Liver (tissue), 9 donors: ENCODE measurements around the gene BRAP. TPM values are rescaled to one million over a fixed set of nuclear protein-coding genes. Genes with fewer than 3 reads are reported as not detected.

Experiments
- DNase-seq: peaks from one replicate; pipeline ENCODE4 v3.0.0-alpha.2; 2017; ENCODE audit warnings: low spot score
- H3K27ac ChIP-seq, 2 donors: one replicate each; pipeline ENCODE4 v1.7.0; 2013; ENCODE audit warnings: inconsistent platforms in 2 of 2, low read length in 2 of 2, control low read depth in 1 of 2, low read depth in 1 of 2, mild to moderate bottlenecking in 1 of 2
- H3K27me3 ChIP-seq, 4 donors: one replicate each; pipeline versions ENCODE4 v1.6.1 to v1.7.0; 2013; ENCODE audit warnings: low read length in 3 of 4, inconsistent platforms in 1 of 4, mild to moderate bottlenecking in 1 of 4, moderate library complexity in 1 of 4; ENCODE audit not compliant: control insufficient read depth in 4 of 4, insufficient read depth in 4 of 4
- H3K36me3 ChIP-seq, 4 donors: one replicate each; pipeline versions ENCODE4 v1.6.1 to v1.7.0; 2013; ENCODE audit warnings: low read length in 3 of 4, mild to moderate bottlenecking in 3 of 4, low read depth in 1 of 4, moderate library complexity in 1 of 4; ENCODE audit not compliant: control insufficient read depth in 4 of 4, insufficient read depth in 3 of 4
- H3K4me1 ChIP-seq, 4 donors: one replicate each; pipeline versions ENCODE4 v1.6.1 to v1.7.0; 2013; ENCODE audit warnings: low read length in 3 of 4, mild to moderate bottlenecking in 3 of 4, moderate library complexity in 1 of 4; ENCODE audit not compliant: control insufficient read depth in 4 of 4, insufficient read depth in 4 of 4
- H3K4me3 ChIP-seq, 3 donors: one replicate each; pipeline versions ENCODE4 v1.6.1 to v1.7.0; 2013; ENCODE audit warnings: low read length in 3 of 3, control low read depth in 1 of 3, low read depth in 1 of 3, mild to moderate bottlenecking in 1 of 3
- H3K9ac ChIP-seq, 2 donors: one replicate each; pipeline ENCODE4 v1.7.0; 2013; ENCODE audit warnings: low read length in 2 of 2, mild to moderate bottlenecking in 2 of 2, moderate library complexity in 2 of 2, control low read depth in 1 of 2, low read depth in 1 of 2
- H3K9me3 ChIP-seq, 4 donors: one replicate each; pipeline versions ENCODE4 v1.6.1 to v1.7.0; 2013; ENCODE audit warnings: low read length in 3 of 4; ENCODE audit not compliant: control insufficient read depth in 4 of 4
- EGR1 ChIP-seq, 2 donors: IDR thresholded peaks; 2 replicates each; pipeline ENCODE4 v1.6.1; 2016 to 2018; ENCODE audit warnings: antibody characterized with exemption in 2 of 2, low read depth in 2 of 2
- FOXA1 ChIP-seq: IDR thresholded peaks from 2 replicates; pipeline ENCODE4 v1.6.1; 2016; ENCODE audit warnings: antibody characterized with exemption
- FOXA2 ChIP-seq: IDR thresholded peaks from 2 replicates; pipeline ENCODE4 v1.6.1; 2016; ENCODE audit warnings: antibody characterized with exemption
- GABPA ChIP-seq, 2 donors: IDR thresholded peaks in 1 of 2; conservative IDR thresholded peaks in 1 of 2; 2 replicates each; pipeline ENCODE4 v1.6.1; 2016; ENCODE audit warnings: antibody characterized with exemption in 2 of 2, mild to moderate bottlenecking in 1 of 2, moderate library complexity in 1 of 2
- HNF4A ChIP-seq, 2 donors: conservative IDR thresholded peaks; 2 replicates each; pipeline ENCODE4 v1.6.1; 2016; ENCODE audit warnings: antibody characterized with exemption in 2 of 2, mild to moderate bottlenecking in 2 of 2
- HNF4G ChIP-seq: IDR thresholded peaks from 2 replicates; pipeline ENCODE4 v1.6.1; 2016; ENCODE audit warnings: antibody characterized with exemption
- JUND ChIP-seq, 2 donors: IDR thresholded peaks; 2 replicates each; pipeline ENCODE4 v1.6.1; 2016; ENCODE audit warnings: antibody characterized with exemption in 2 of 2
- NR2F2 ChIP-seq: IDR thresholded peaks from 2 replicates; pipeline ENCODE4 v1.6.1; 2016; ENCODE audit warnings: antibody characterized with exemption
- RAD21 ChIP-seq, 2 donors: IDR thresholded peaks; 2 replicates each; pipeline ENCODE4 v1.6.1; 2016; ENCODE audit warnings: antibody characterized with exemption in 2 of 2, mild to moderate bottlenecking in 2 of 2
- RXRA ChIP-seq, 2 donors: IDR thresholded peaks; 2 replicates each; pipeline ENCODE4 v1.6.1; 2017 to 2018; ENCODE audit warnings: antibody characterized with exemption in 2 of 2, mild to moderate bottlenecking in 1 of 2
- SP1 ChIP-seq: IDR thresholded peaks from 2 replicates; pipeline ENCODE4 v1.6.1; 2018; ENCODE audit warnings: antibody characterized with exemption, mild to moderate bottlenecking
- TAF1 ChIP-seq: conservative IDR thresholded peaks from 2 replicates; pipeline ENCODE4 v1.6.1; 2016; ENCODE audit warnings: antibody characterized with exemption, mild to moderate bottlenecking
- YY1 ChIP-seq: IDR thresholded peaks from 2 replicates; pipeline ENCODE4 v1.6.1; 2016; ENCODE audit warnings: antibody characterized with exemption, mild to moderate bottlenecking
- whole genome bisulfite sequencing: extraction: QIAGEN DNeasy Blood & Tissue Kit; methylation state at CpG from one replicate; pipeline ENCODE4 v1.1.7; 2013; 5-methylcytosine and 5-hydroxymethylcytosine counted together
- polyA plus RNA-seq, 2 donors: library from polyadenylated mRNA; stranded (reverse) in 1 of 2; unstranded in 1 of 2; fragments of 200-250 nt in 1 of 2; fragments of >200 nt in 1 of 2; fragmentation: Nextera tagmentation in 1 of 2; extraction: Ambion mirVana in 1 of 2; gene quantifications; one replicate each; pipeline versions ENCODE4 v1.2.1 to v1.2.3, GENCODE V29; 2013 to 2015
- total RNA-seq, 2 donors: library from RNA; depleted of rRNA; stranded (reverse); fragments of >200 nt; gene quantifications; one replicate each; pipeline ENCODE4 v1.2.3, GENCODE V29; 2014
- TF ChIP-seq, protein P1 (sequence below): IDR thresholded peaks from 2 replicates; pipeline ENCODE4 v1.6.1; 2016; ENCODE audit warnings: antibody characterized with exemption
- TF ChIP-seq, protein P2 (sequence below): IDR thresholded peaks from 2 replicates; pipeline ENCODE4 v1.6.1; 2016; ENCODE audit warnings: antibody characterized with exemption, mild to moderate bottlenecking
- TF ChIP-seq, protein P3 (sequence below): IDR thresholded peaks from 2 replicates; pipeline ENCODE4 v1.6.1; 2016; ENCODE audit warnings: antibody characterized with exemption
- TF ChIP-seq, protein P4 (sequence below): fragments of 150-350 bp; IDR thresholded peaks from 2 replicates; pipeline ENCODE4 v1.5.1; 2017; ENCODE audit warnings: improper control_type of control experiment, low read depth, low read length; ENCODE audit not compliant: missing input control
- TF ChIP-seq, protein P5 (sequence below): IDR thresholded peaks from 2 replicates; pipeline ENCODE4 v1.6.1; 2016; ENCODE audit warnings: antibody characterized with exemption
- donor health status: healthy.
- donor health status: healthy.
- donor health status: healthy.
- donor health status: healthy.
- donor health status: healthy.

BRAP gene
- total and polyA plus RNA-seq, 4 donors, result 4.8 to 10.1 (median 6.7) TPM

DNA sequence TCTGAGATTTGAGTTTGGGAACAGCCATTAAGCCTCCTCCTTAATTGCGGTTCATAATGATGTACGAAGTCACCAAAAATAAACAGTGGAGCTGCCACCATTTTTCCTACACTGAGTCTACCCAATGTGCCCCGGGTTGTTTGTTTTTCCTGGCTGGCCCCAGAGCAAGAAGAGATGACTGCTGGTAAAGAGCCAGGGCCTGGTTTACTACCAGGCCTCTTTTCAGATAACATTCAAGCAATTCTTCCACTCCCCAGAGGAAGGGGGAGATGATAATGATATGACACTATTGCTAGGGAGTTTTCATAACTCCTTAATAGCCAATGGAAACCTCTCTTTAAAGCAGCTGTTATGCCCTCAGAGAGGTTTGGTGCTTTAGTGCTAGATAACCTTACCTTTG lies 42.3 kb downstream of the BRAP start:
- Histone ChIP-seq H3K27me3 (no peaks in the 10 kb centered on the region), H3K9me3 (no peaks in the 10 kb centered on the region), H3K27ac (peak overlapping the region in 1 of 2 donors; percentile 6), H3K36me3 (peaks cover 6 to 27% (median 16%) of the 10 kb centered on the region in 4 donors), H3K4me3 (no peak overlapping the region), H3K9ac (no peak overlapping the region), H3K4me1 (peaks cover 0 to 11% (median 3%) of the 10 kb centered on the region in 4 donors)
- no peak for DNase-seq
- TF ChIP-seq, protein P1, sequence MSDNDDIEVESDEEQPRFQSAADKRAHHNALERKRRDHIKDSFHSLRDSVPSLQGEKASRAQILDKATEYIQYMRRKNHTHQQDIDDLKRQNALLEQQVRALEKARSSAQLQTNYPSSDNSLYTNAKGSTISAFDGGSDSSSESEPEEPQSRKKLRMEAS, result peak; percentile 52
- TF ChIP-seq JUND (IDR thresholded peaks at IDR 0.05) (no peak), FOXA2 (peak; percentile 72), RAD21 (IDR thresholded peaks at IDR 0.05) (peak; percentile 31 to 54), YY1 (peak; percentile 97), TAF1 (no peak), HNF4G (no peak), HNF4A (conservative IDR thresholded peaks at IDR 0.05) (peak; percentile 28 to 55), EGR1 (IDR thresholded peaks at IDR 0.05; ENCODE audit: low read depth in 2 of 2) (peak in 1 of 2 donors; percentile 76), GABPA (IDR thresholded peaks at IDR 0.05 in 1 of 2, conservative IDR thresholded peaks at IDR 0.05 in 1 of 2) (peak in 1 of 2 donors; percentile 60), RXRA (IDR thresholded peaks at IDR 0.05) (peak; percentile 31 to 68), NR2F2 (peak; percentile 26), FOXA1 (peak; percentile 66), SP1 (peak; percentile 56)
- TF ChIP-seq, protein P2, sequence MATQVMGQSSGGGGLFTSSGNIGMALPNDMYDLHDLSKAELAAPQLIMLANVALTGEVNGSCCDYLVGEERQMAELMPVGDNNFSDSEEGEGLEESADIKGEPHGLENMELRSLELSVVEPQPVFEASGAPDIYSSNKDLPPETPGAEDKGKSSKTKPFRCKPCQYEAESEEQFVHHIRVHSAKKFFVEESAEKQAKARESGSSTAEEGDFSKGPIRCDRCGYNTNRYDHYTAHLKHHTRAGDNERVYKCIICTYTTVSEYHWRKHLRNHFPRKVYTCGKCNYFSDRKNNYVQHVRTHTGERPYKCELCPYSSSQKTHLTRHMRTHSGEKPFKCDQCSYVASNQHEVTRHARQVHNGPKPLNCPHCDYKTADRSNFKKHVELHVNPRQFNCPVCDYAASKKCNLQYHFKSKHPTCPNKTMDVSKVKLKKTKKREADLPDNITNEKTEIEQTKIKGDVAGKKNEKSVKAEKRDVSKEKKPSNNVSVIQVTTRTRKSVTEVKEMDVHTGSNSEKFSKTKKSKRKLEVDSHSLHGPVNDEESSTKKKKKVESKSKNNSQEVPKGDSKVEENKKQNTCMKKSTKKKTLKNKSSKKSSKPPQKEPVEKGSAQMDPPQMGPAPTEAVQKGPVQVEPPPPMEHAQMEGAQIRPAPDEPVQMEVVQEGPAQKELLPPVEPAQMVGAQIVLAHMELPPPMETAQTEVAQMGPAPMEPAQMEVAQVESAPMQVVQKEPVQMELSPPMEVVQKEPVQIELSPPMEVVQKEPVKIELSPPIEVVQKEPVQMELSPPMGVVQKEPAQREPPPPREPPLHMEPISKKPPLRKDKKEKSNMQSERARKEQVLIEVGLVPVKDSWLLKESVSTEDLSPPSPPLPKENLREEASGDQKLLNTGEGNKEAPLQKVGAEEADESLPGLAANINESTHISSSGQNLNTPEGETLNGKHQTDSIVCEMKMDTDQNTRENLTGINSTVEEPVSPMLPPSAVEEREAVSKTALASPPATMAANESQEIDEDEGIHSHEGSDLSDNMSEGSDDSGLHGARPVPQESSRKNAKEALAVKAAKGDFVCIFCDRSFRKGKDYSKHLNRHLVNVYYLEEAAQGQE, result peak; percentile 50
- TF ChIP-seq, protein P3, sequence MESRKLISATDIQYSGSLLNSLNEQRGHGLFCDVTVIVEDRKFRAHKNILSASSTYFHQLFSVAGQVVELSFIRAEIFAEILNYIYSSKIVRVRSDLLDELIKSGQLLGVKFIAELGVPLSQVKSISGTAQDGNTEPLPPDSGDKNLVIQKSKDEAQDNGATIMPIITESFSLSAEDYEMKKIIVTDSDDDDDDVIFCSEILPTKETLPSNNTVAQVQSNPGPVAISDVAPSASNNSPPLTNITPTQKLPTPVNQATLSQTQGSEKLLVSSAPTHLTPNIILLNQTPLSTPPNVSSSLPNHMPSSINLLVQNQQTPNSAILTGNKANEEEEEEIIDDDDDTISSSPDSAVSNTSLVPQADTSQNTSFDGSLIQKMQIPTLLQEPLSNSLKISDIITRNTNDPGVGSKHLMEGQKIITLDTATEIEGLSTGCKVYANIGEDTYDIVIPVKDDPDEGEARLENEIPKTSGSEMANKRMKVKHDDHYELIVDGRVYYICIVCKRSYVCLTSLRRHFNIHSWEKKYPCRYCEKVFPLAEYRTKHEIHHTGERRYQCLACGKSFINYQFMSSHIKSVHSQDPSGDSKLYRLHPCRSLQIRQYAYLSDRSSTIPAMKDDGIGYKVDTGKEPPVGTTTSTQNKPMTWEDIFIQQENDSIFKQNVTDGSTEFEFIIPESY, result peak; percentile 47
- TF ChIP-seq, protein P4, sequence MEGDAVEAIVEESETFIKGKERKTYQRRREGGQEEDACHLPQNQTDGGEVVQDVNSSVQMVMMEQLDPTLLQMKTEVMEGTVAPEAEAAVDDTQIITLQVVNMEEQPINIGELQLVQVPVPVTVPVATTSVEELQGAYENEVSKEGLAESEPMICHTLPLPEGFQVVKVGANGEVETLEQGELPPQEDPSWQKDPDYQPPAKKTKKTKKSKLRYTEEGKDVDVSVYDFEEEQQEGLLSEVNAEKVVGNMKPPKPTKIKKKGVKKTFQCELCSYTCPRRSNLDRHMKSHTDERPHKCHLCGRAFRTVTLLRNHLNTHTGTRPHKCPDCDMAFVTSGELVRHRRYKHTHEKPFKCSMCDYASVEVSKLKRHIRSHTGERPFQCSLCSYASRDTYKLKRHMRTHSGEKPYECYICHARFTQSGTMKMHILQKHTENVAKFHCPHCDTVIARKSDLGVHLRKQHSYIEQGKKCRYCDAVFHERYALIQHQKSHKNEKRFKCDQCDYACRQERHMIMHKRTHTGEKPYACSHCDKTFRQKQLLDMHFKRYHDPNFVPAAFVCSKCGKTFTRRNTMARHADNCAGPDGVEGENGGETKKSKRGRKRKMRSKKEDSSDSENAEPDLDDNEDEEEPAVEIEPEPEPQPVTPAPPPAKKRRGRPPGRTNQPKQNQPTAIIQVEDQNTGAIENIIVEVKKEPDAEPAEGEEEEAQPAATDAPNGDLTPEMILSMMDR, result no peak
- TF ChIP-seq, protein P5, sequence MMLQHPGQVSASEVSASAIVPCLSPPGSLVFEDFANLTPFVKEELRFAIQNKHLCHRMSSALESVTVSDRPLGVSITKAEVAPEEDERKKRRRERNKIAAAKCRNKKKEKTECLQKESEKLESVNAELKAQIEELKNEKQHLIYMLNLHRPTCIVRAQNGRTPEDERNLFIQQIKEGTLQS, result no peak
- 36% methylated on average over 3 of the region's 3 CpGs for WGBS
